ENCODE measurements around the gene COL25A1.

The COL25A1 gene

GRCh38 chr4:108779958-108780357 is 522.5 kb downstream of the COL25A1 start:
- in situ Hi-C loops (cut with HindIII; ENCODE audit: low sequenced_read_pairs) = no loop called here
- DNase-seq (ENCODE audit: low read depth, low spot score) = no peak
- H3K4me3 ChIP-seq (ENCODE audit: low read depth, low read length) = no peak overlapping the region
- no peak for TF ChIP-seq CTCF (IDR thresholded peaks at IDR 0.05; ENCODE audit: low read depth, low read length)

GRCh38 chr4:108777388-108777787 is 525.1 kb downstream of the COL25A1 start:
- no peak for TF ChIP-seq CTCF (IDR thresholded peaks at IDR 0.05; ENCODE audit: low read depth, low read length)

GRCh38 chr4:108775921-108776320 is 526.5 kb downstream of the COL25A1 start:
- no peak for TF ChIP-seq CTCF (IDR thresholded peaks at IDR 0.05; ENCODE audit: low read depth, low read length)
- H3K4me3 ChIP-seq (ENCODE audit: low read depth, low read length) = no peak overlapping the region
- in situ Hi-C loops (cut with HindIII; ENCODE audit: low sequenced_read_pairs) = no loop called here
- DNase-seq (ENCODE audit: low read depth, low spot score) = no peak

More at GRCh38 chr4:108777388-108777787, 525.1 kb downstream of the COL25A1 start:
- no peak for DNase-seq (ENCODE audit: low read depth, low spot score)
- no peak overlapping the region for H3K4me3 ChIP-seq (ENCODE audit: low read depth, low read length)
- in situ Hi-C loops (cut with HindIII; ENCODE audit: low sequenced_read_pairs) = no loop called here

GRCh38 chr4:108774809-108775530 is 527.5 kb downstream of the COL25A1 start:
- no peak for TF ChIP-seq CTCF (IDR thresholded peaks at IDR 0.05; ENCODE audit: low read depth, low read length)
- no peak overlapping the region for H3K4me3 ChIP-seq (ENCODE audit: low read depth, low read length)
- no peak for DNase-seq (ENCODE audit: low read depth, low spot score)
- in situ Hi-C loops (cut with HindIII; ENCODE audit: low sequenced_read_pairs) = no loop called here

- DNase-seq (ENCODE audit: low read depth, low spot score) = no peak
- in situ Hi-C loops (cut with HindIII; ENCODE audit: low sequenced_read_pairs) = no loop called here
- no peak overlapping the region for H3K4me3 ChIP-seq (ENCODE audit: low read depth, low read length)
- TF ChIP-seq CTCF (IDR thresholded peaks at IDR 0.05; ENCODE audit: low read depth, low read length) = no peak
Measured at GRCh38 chr4:108772402-108772801, 530.1 kb downstream of the COL25A1 start.

- no peak for TF ChIP-seq CTCF (IDR thresholded peaks at IDR 0.05; ENCODE audit: low read depth, low read length)
- H3K4me3 ChIP-seq (ENCODE audit: low read depth, low read length) = no peak overlapping the region
- DNase-seq (ENCODE audit: low read depth, low spot score) = no peak
- in situ Hi-C loops (cut with HindIII; ENCODE audit: low sequenced_read_pairs) = no loop called here
Measured at GRCh38 chr4:108766058-108766457, 536.4 kb downstream of the COL25A1 start.
